MG63 (cell line): Measurements from ENCODE around the gene ERN1. TPM values are rescaled to one million over a fixed set of nuclear protein-coding genes. Genes with fewer than 3 reads are reported as not detected.
A peak's percentile ranks its signal among the peaks of the same experiment; 100 is the strongest.

ENCODE experiments used
- DNase-seq: peaks from one replicate; pipeline ENCODE4 v3.0.0-alpha.2; 2020
- H3K27me3 ChIP-seq: fragments of 250-450 bp; sonication (Bioruptor Pico); 2 replicates; pipeline ENCODE4 v1.5.1; 2020; ENCODE audit warnings: mild to moderate bottlenecking, moderate library complexity
- H3K36me3 ChIP-seq: fragments of 250-450 bp; sonication (Bioruptor Pico); 2 replicates; pipeline ENCODE4 v1.5.1; 2020; ENCODE audit warnings: mild to moderate bottlenecking, moderate library complexity
- H3K4me3 ChIP-seq: fragments of 250-450 bp; sonication (Bioruptor Pico); 2 replicates; pipeline ENCODE4 v1.5.1; 2020; ENCODE audit warnings: mild to moderate bottlenecking, moderate library complexity
- H3K9me3 ChIP-seq: fragments of 250-450 bp; sonication (Bioruptor Pico); 2 replicates; pipeline ENCODE4 v1.5.1; 2020; ENCODE audit warnings: mild to moderate bottlenecking, moderate library complexity
- total RNA-seq: library from RNA; depleted of rRNA; stranded (reverse); fragments of >200 nt; shearing (Covaris generic); gene quantifications from 2 replicates; pipeline ENCODE4 v1.2.3, GENCODE V29; 2014; ENCODE audit warnings: low replicate concordance

ERN1 gene
- total RNA-seq, 1 experiment from 2014 or later = 3.0 TPM

GRCh38 chr17:64161380-64162176 lies 31.6 kb upstream of the ERN1 start:
- no peaks in the 10 kb centered on the region for H3K27me3 ChIP-seq
- H3K4me3 ChIP-seq = no peak overlapping the region
- no peak for DNase-seq
- H3K9me3 ChIP-seq = no peaks in the 10 kb centered on the region
- H3K36me3 ChIP-seq = no peaks in the 10 kb centered on the region

- Histone ChIP-seq H3K9me3 (no peaks in the 10 kb centered on the region), H3K36me3 (no peaks in the 10 kb centered on the region), H3K4me3 (no peak overlapping the region), H3K27me3 (no peaks in the 10 kb centered on the region)
- no peak for DNase-seq
These were observed 30.4 kb upstream of the ERN1 start for GRCh38 chr17:64160378-64160777.

DNA sequence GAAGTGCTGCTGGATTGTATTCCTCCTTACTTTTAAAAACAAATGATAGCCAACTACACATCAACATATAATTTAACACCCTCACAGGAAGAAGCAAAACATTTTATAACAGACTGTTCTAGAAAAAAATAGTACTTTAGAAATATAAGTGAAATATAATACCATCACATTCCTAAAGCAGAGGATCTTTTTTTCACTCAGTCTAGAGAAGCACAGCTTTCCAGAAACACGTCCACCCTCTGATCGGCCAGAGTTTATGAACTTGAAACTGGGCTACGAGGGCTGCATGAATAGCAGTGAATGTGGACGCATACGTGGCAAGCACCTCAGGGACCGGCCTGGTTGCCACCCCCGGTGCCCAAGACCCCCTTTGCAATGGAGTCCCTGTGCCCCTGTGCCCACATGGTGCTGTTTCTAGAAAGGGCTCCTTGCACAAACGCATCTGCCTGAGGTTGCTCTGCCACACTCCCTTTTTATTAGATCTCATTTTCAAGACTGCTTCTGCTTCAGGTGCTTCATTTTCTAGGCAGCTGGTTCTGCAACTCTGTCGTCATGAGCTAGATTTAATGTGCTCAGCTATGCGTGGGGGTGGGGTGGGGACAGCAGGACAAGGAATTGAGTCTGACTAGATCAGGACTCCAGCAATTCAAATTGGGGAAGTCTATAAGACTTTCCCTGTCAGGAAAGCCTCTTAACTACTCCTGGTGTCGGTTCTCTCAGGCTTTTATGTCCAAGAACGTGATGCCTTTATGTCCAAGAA lies 29.1 kb upstream of the ERN1 start:
- H3K9me3 ChIP-seq = no peaks in the 10 kb centered on the region
- H3K4me3 ChIP-seq = no peak overlapping the region
- H3K36me3 ChIP-seq = no peaks in the 10 kb centered on the region
- DNase-seq = no peak
- no peaks in the 10 kb centered on the region for H3K27me3 ChIP-seq

DNA sequence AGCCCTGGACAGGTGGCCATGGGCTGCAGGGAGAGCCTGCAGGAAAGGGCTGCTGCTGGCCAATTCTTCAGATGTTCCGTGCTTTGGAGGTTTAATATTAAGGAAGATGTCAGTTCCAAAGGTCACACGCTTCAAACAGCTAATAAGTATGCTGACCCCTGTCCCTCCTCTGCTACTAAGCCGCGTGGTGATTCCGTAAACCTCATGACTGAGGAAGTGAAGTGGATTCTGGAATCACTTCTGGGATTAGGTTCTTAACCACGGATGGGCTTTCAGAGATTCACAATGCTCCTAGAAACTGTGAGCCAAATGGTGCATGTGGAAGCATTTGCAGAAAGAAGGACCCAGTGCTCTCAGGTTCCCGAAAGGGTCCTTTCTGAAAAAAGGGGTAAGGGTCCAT lies 28.5 kb upstream of the ERN1 start:
- no peak for DNase-seq
- H3K27me3 ChIP-seq = no peaks in the 10 kb centered on the region
- no peak overlapping the region for H3K4me3 ChIP-seq
- H3K9me3 ChIP-seq = no peaks in the 10 kb centered on the region
- peaks cover 3% of the 10 kb centered on the region; the same call in 1 of the 2 replicates for H3K36me3 ChIP-seq

GRCh38 chr17:64157669-64158180 lies 27.8 kb upstream of the ERN1 start:
- Histone ChIP-seq H3K9me3 (no peaks in the 10 kb centered on the region), H3K4me3 (no peak overlapping the region), H3K36me3 (peaks cover 3% of the 10 kb centered on the region), H3K27me3 (no peaks in the 10 kb centered on the region)
- no peak for DNase-seq

DNA sequence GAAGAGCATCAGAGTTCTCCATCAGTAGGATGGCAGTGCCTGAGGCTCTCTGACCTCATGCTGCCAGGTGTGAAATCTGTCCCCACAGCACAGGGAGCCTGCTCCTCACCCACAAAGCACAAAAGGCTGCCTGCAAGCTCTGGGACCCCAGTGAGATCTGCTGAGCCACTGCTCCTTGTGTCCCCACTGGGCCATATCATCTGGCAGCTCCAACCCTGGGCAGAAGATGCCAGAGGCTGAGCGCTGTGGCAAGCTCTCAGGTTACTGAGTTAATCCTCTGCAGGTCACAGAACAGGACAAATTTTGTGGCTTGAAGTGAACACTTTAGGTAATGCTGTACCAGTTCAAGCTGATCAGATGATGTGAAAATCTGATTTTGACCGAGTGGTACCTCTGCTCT lies 26.7 kb upstream of the ERN1 start:
- Histone ChIP-seq H3K36me3 (peaks cover 9% of the 10 kb centered on the region), H3K27me3 (no peaks in the 10 kb centered on the region), H3K4me3 (no peak overlapping the region), H3K9me3 (no peaks in the 10 kb centered on the region)
- no peak for DNase-seq

GRCh38 chr17:64155751-64156544 lies 26.0 kb upstream of the ERN1 start:
- H3K36me3 ChIP-seq = peaks cover 13% of the 10 kb centered on the region
- H3K4me3 ChIP-seq = no peak overlapping the region
- H3K9me3 ChIP-seq = no peaks in the 10 kb centered on the region
- H3K27me3 ChIP-seq = no peaks in the 10 kb centered on the region
- DNase-seq = no peak

DNA sequence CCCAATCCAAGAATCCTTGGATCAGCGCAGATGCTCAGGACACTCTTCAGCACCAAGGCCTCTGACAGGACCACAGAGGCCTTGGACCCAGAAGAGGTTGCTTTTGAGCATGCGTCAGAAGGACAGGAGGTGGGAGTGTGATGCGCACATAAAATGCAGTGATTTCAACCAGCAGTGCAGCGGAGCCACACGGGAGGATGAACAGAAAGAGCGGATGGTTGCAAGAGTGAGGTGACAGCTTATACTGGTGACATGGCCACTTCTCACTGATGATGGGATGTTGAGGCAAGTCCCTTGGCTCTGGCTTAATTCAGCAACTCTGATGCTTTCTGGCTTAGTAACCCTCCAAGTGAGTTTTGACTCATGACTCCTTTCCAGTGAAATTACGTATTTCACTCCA lies 25.2 kb upstream of the ERN1 start:
- no peaks in the 10 kb centered on the region for H3K9me3 ChIP-seq
- no peaks in the 10 kb centered on the region for H3K27me3 ChIP-seq
- DNase-seq = no peak
- peaks cover 13% of the 10 kb centered on the region for H3K36me3 ChIP-seq
- H3K4me3 ChIP-seq = no peak overlapping the region

GRCh38 chr17:64154717-64155116 lies 24.8 kb upstream of the ERN1 start:
- H3K4me3 ChIP-seq = no peak overlapping the region
- DNase-seq = no peak
- H3K9me3 ChIP-seq = no peaks in the 10 kb centered on the region
- H3K36me3 ChIP-seq = peaks cover 13% of the 10 kb centered on the region
- H3K27me3 ChIP-seq = no peaks in the 10 kb centered on the region

GRCh38 chr17:64154313-64154695 lies 24.4 kb upstream of the ERN1 start:
- Histone ChIP-seq H3K27me3 (no peaks in the 10 kb centered on the region), H3K9me3 (no peaks in the 10 kb centered on the region), H3K4me3 (no peak overlapping the region), H3K36me3 (peaks cover 13% of the 10 kb centered on the region)
- DNase-seq = no peak

- Histone ChIP-seq H3K27me3 (no peaks in the 10 kb centered on the region), H3K9me3 (no peaks in the 10 kb centered on the region), H3K36me3 (peaks cover 15% of the 10 kb centered on the region), H3K4me3 (no peak overlapping the region)
- no peak for DNase-seq
These were observed 23.8 kb upstream of the ERN1 start for GRCh38 chr17:64153565-64154312.

DNA sequence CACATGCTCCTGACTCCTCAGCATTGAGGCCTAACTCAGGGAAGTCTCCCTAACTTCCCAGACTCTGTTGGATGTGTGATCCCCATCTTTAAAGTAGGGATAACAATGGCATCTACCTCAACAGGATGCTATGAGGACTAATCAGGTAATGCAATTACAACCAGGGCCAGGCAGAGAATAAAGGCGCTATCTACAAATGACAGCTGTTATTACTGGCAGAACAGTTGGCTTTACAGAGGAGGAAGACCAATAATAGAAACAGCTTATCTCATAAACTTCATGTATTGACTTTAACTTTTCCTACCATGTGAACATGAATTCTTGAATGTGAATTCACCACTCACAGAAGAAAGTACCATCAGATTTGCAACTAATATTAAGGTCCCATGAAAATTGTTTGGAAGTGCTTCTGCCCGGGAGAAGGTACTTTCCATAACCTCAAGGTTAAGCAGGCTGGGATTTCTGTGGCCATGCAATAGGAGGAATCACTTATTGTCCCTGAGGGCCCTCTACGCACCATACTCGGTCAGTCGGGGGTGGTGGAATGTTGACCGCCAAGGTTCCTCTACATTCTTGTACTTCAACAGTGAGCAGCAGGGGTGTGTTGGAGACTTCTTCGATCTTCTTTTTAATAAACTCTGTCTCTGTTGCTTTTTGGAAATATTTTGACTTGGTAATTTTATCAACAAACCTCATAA lies 22.6 kb upstream of the ERN1 start:
- H3K4me3 ChIP-seq = no peak overlapping the region
- no peaks in the 10 kb centered on the region for H3K9me3 ChIP-seq
- peaks cover 25% of the 10 kb centered on the region for H3K36me3 ChIP-seq
- no peaks in the 10 kb centered on the region for H3K27me3 ChIP-seq
- no peak for DNase-seq

- Histone ChIP-seq H3K36me3 (peaks cover 41% of the 10 kb centered on the region), H3K4me3 (no peak overlapping the region)
These were observed 21.0 kb upstream of the ERN1 start for GRCh38 chr17:64151016-64151368.

DNA sequence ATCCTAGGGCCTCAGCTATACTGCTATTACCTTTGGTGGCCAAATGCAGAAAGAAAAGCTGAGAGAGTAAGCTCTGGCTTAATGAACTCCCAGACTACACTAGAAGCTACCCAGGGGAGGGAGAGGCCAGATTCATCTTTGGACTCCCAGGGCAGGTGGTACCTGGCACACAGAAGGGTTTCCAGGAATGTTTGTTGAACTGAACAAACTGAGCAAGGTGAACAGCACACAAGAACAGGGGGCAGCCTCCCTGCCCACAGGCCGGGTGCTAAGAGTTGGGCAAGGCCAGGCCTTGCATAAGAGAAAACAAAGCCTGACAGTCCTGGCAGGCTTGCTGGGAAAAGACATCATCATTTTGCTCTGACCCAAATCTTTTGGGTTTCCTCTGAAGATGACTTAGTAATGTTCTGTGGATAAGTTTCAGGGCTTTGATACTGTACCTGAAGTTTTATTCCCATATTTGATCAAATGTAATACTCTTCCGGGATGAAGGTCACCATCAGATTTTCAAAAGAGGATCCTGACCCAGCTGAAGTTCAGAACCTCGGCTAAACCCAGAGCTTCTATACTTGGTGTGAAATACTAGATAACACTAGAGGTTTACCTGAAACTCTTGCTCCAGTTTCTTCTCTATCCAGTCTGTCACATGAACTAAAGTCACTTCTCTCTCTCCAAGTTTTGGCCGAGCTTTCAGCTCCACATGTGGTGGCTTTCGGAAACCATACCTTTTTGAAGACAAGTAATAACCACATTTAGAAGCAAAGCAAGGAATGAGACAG lies 20.5 kb upstream of the ERN1 start:
- Histone ChIP-seq H3K9me3 (no peaks in the 10 kb centered on the region), H3K4me3 (no peak overlapping the region), H3K36me3 (peaks cover 43% of the 10 kb centered on the region), H3K27me3 (no peaks in the 10 kb centered on the region)
- DNase-seq = peak; percentile 21

More at GRCh38 chr17:64151016-64151368, 21.0 kb upstream of the ERN1 start:
- Histone ChIP-seq H3K27me3 (no peaks in the 10 kb centered on the region), H3K9me3 (no peaks in the 10 kb centered on the region)
- no peak for DNase-seq

- Histone ChIP-seq H3K9me3 (no peaks in the 10 kb centered on the region), H3K27me3 (no peaks in the 10 kb centered on the region), H3K4me3 (no peak overlapping the region), H3K36me3 (peaks cover 43% of the 10 kb centered on the region)
- no peak for DNase-seq
These were observed 19.3 kb upstream of the ERN1 start for GRCh38 chr17:64149196-64149595.
